Suprapubic skin (tissue), 4 donors: ENCODE results near the gene TTBK2.

Source experiments
- CTCF ChIP-seq, 2 donors: fragments of 200-600 bp in 1 of 2; fragments of 450-650 bp in 1 of 2; sonication (generic) in 1 of 2; IDR thresholded peaks; one replicate each; pipeline ENCODE4 v1.5.1; 2016 to 2019; ENCODE audit warnings: antibody characterized with exemption in 2 of 2, mild to moderate bottlenecking in 1 of 2, moderate library complexity in 1 of 2
- EP300 ChIP-seq: sonication (generic); formaldehyde crosslinking; IDR thresholded peaks from one replicate; pipeline ENCODE4 v1.6.1; 2017; ENCODE audit warnings: antibody characterized with exemption
- POLR2A ChIP-seq, 2 donors: fragments of 450-650 bp; IDR thresholded peaks; one replicate each; pipeline ENCODE4 v1.6.1; 2017; ENCODE audit warnings: antibody characterized with exemption in 2 of 2, mild to moderate bottlenecking in 2 of 2, moderate library complexity in 2 of 2
- POLR2AphosphoS5 ChIP-seq, 3 donors: sonication (generic); formaldehyde crosslinking; IDR thresholded peaks; one replicate each; pipeline ENCODE4 v1.6.1; 2017; ENCODE audit warnings: antibody characterized with exemption in 3 of 3

GRCh38 chr15:42918047-42918446 lies 2.5 kb downstream of the TTBK2 start:
- TF ChIP-seq POLR2AphosphoS5 (IDR thresholded peaks at IDR 0.05) (no peak), CTCF (IDR thresholded peaks at IDR 0.05) (no peak), POLR2A (IDR thresholded peaks at IDR 0.05) (no peak), EP300 (no peak)
